Activated CD4-positive, alpha-beta memory T cell treated with anti-CD3 and anti-CD28 coated beads for 36 hours (primary cell): Measurements from ENCODE around the gene STAT3. TPM values are rescaled to one million over a fixed set of nuclear protein-coding genes. Genes with fewer than 3 reads are reported as not detected.
A peak's percentile ranks its signal among the peaks of the same experiment; 100 is the strongest.

ENCODE experiments used
- CTCF ChIA-PET: fragments of 350-600 bp; sonication (Branson Sonifier 250); formaldehyde crosslinking; loops from one replicate; lab custom pipeline; 2021; ENCODE audit warnings: antibody characterized with exemption, inconsistent platforms; lab: Charles Lee
- POLR2A ChIA-PET: fragments of 350-600 bp; sonication (Branson Sonifier 250); formaldehyde crosslinking; loops from one replicate; lab custom pipeline; 2021; ENCODE audit warnings: antibody characterized with exemption; lab: Charles Lee
- DNase-seq: peaks from one replicate; pipeline ENCODE4 v3.0.0-alpha.2; 2020
- H3K27ac Mint-ChIP-seq: one replicate; pipeline ENCODE4 v1.8.0; 2021; ENCODE audit warnings: mixed read lengths
- H3K27me3 Mint-ChIP-seq: one replicate; pipeline ENCODE4 v1.8.0; 2021; ENCODE audit warnings: mixed read lengths
- H3K36me3 Mint-ChIP-seq: one replicate; pipeline ENCODE4 v1.8.0; 2021; ENCODE audit warnings: mixed read lengths
- H3K4me1 Mint-ChIP-seq: one replicate; pipeline ENCODE4 v1.8.0; 2021; ENCODE audit warnings: low read depth, mixed read lengths
- H3K4me3 Mint-ChIP-seq: one replicate; pipeline ENCODE4 v1.8.0; 2021; ENCODE audit warnings: mild to moderate bottlenecking, mixed read lengths
- H3K9me3 Mint-ChIP-seq: one replicate; pipeline ENCODE4 v1.8.0; 2021; ENCODE audit warnings: mixed read lengths
- intact Hi-C: fragments of 100-400 bp; cut with micrococcal nuclease; formaldehyde crosslinking; loops from one replicate; pipeline ENCODE4 v1.15.1; 2023
- total RNA-seq, 2 experiments: library from RNA; stranded (reverse); gene quantifications; one replicate each; pipeline ENCODE4 v1.2.3, GENCODE V29; 2021

The STAT3 gene
- total RNA-seq, 2 experiments from 2014 or later: 194 to 198 TPM

GRCh38 chr17:42291129-42291528 is 97.1 kb downstream of the STAT3 start:
- ChIA-PET CTCF (interaction anchor here (0.8 to 7.9 kb wide), 3 partner anchors 12 to 115 kb away, joined by 3 to 87 read pairs (median 3); no protein-coding TSS in a partner anchor), POLR2A (interaction anchor here (4.6 kb wide), 1 partner anchor 22 kb away, joined by 54 read pairs; no protein-coding TSS in a partner anchor)
- peaks cover 63% of the 10 kb centered on the region for H3K36me3 Mint-ChIP-seq
- no peaks in the 10 kb centered on the region for H3K9me3 Mint-ChIP-seq
- intact Hi-C loops: no loop called here
- no peaks in the 10 kb centered on the region for H3K27me3 Mint-ChIP-seq
- peak overlapping the region; percentile 82 for H3K4me3 Mint-ChIP-seq
- DNase-seq: no peak
- H3K27ac Mint-ChIP-seq: peak overlapping the region; percentile 90
- peaks cover 56% of the 10 kb centered on the region for H3K4me1 Mint-ChIP-seq

GRCh38 chr17:42290577-42290976 is 97.7 kb downstream of the STAT3 start:
- ChIA-PET CTCF (interaction anchor here (1.2 to 7.9 kb wide), 2 partner anchors 13 to 68 kb away, joined by 3 to 87 read pairs; no protein-coding TSS in a partner anchor), POLR2A (interaction anchor here (0.6 to 4.6 kb wide), 7 partner anchors 12 to 115 kb away, joined by 3 to 56 read pairs (median 42); partner anchors contain the start of genes STAT3 and STAT5B)
- intact Hi-C loops: no loop called here

GRCh38 chr17:42289611-42290181 is 98.5 kb downstream of the STAT3 start:
- H3K4me3 Mint-ChIP-seq: peak overlapping the region; percentile 82
- intact Hi-C loops: loop anchor here (1.0 to 10.0 kb wide), 3 partner anchors 99 to 385 kb away; partner anchors contain the start of genes KCNH4, PLEKHH3 and STAT3
- POLR2A ChIA-PET: interaction anchor here (0.7 to 4.6 kb wide), 13 partner anchors 9 to 116 kb away, joined by 3 to 56 read pairs (median 14); partner anchors contain the start of genes GHDC, STAT3 and STAT5B
- peak overlapping the region; percentile 90 for H3K27ac Mint-ChIP-seq
- CTCF ChIA-PET: interaction anchor here (0.7 to 7.9 kb wide), 15 partner anchors 13 to 228 kb away, joined by 3 to 87 read pairs (median 3); partner anchors contain the start of gene GHDC
- DNase-seq: peak; percentile 82
- no peaks in the 10 kb centered on the region for H3K9me3 Mint-ChIP-seq
- peaks cover 54% of the 10 kb centered on the region for H3K4me1 Mint-ChIP-seq
- H3K27me3 Mint-ChIP-seq: no peaks in the 10 kb centered on the region
- peaks cover 51% of the 10 kb centered on the region for H3K36me3 Mint-ChIP-seq

More at GRCh38 chr17:42290577-42290976, 97.7 kb downstream of the STAT3 start:
- DNase-seq: no peak
- Mint-ChIP-seq H3K9me3 (no peaks in the 10 kb centered on the region), H3K36me3 (peaks cover 59% of the 10 kb centered on the region), H3K4me3 (peak overlapping the region; percentile 82), H3K4me1 (peaks cover 59% of the 10 kb centered on the region), H3K27ac (peak overlapping the region; percentile 90), H3K27me3 (no peaks in the 10 kb centered on the region)

- intact Hi-C loops: loop anchor here (1.0 to 10.0 kb wide), 4 partner anchors 41 to 386 kb away; partner anchors contain the start of genes KCNH4, PLEKHH3 and STAT3
- Mint-ChIP-seq H3K27me3 (no peaks in the 10 kb centered on the region), H3K36me3 (peaks cover 46% of the 10 kb centered on the region), H3K9me3 (no peaks in the 10 kb centered on the region), H3K27ac (peak overlapping the region; percentile 90), H3K4me1 (peaks cover 55% of the 10 kb centered on the region), H3K4me3 (peak overlapping the region; percentile 82)
- DNase-seq: peak; percentile 73
- POLR2A ChIA-PET: interaction anchor here (0.8 to 4.6 kb wide), 13 partner anchors 10 to 288 kb away, joined by 3 to 56 read pairs (median 14); partner anchors contain the start of genes DNAJC7, GHDC, PSMC3IP and STAT3
- CTCF ChIA-PET: interaction anchor here (0.7 to 7.9 kb wide), 16 partner anchors 12 to 229 kb away, joined by 3 to 87 read pairs (median 3); partner anchors contain the start of gene GHDC
Observed at GRCh38 chr17:42288803-42289610, 99.2 kb downstream of the STAT3 start.

- Mint-ChIP-seq H3K4me1 (peaks cover 60% of the 10 kb centered on the region), H3K4me3 (peak within 1 kb of the TSS; percentile 82), H3K36me3 (peaks cover 42% of the 10 kb centered on the region), H3K27me3 (no peaks in the 10 kb centered on the region), H3K9me3 (no peaks in the 10 kb centered on the region), H3K27ac (peak within 1 kb of the TSS; percentile 94)
- DNase-seq: peak; percentile 86
- ChIA-PET POLR2A (interaction anchor here (0.8 to 4.6 kb wide), 13 partner anchors 10 to 289 kb away, joined by 3 to 56 read pairs (median 14); partner anchors contain the start of genes DNAJC7, GHDC, PSMC3IP and STAT3), CTCF (interaction anchor here (0.6 to 7.9 kb wide), 11 partner anchors 10 to 93 kb away, joined by 3 to 87 read pairs (median 4); no protein-coding TSS in a partner anchor)
- intact Hi-C loops: loop anchor here (1.0 to 10.0 kb wide), 7 partner anchors 11 to 387 kb away; partner anchors contain the start of genes KCNH4 and PLEKHH3
Observed at GRCh38 chr17:42287977-42288802, 100.1 kb downstream of the STAT3 start, which contains the start of gene STAT5A. Gene STAT5A (plus strand): TSS chr17:42288498. CDS start chr17:42289412, 914 bp downstream.

GRCh38 chr17:42287305-42287976 is 100.8 kb downstream of the STAT3 start:
- H3K27ac Mint-ChIP-seq: peak overlapping the region; percentile 94
- peaks cover 62% of the 10 kb centered on the region for H3K4me1 Mint-ChIP-seq
- intact Hi-C loops: loop anchor here (1.0 to 10.0 kb wide), 6 partner anchors 10 to 387 kb away; partner anchors contain the start of genes KCNH4 and PLEKHH3
- H3K9me3 Mint-ChIP-seq: no peaks in the 10 kb centered on the region
- CTCF ChIA-PET: interaction anchor here (0.6 to 7.9 kb wide), 9 partner anchors 10 to 102 kb away, joined by 3 to 87 read pairs (median 4); no protein-coding TSS in a partner anchor
- H3K36me3 Mint-ChIP-seq: peaks cover 38% of the 10 kb centered on the region
- H3K4me3 Mint-ChIP-seq: peak overlapping the region; percentile 82
- H3K27me3 Mint-ChIP-seq: no peaks in the 10 kb centered on the region
- POLR2A ChIA-PET: interaction anchor here (0.9 to 4.6 kb wide), 10 partner anchors 9 to 271 kb away, joined by 3 to 56 read pairs (median 17); partner anchors contain the start of genes DHX58, DNAJC7, STAT3 and STAT5B
- DNase-seq: peak; percentile 75

- CTCF ChIA-PET: interaction anchor here (1.0 to 7.9 kb wide), 5 partner anchors 9 to 103 kb away, joined by 3 to 87 read pairs (median 6); no protein-coding TSS in a partner anchor
- H3K4me1 Mint-ChIP-seq: peaks cover 61% of the 10 kb centered on the region
- H3K4me3 Mint-ChIP-seq: peak overlapping the region; percentile 82
- H3K27ac Mint-ChIP-seq: peak overlapping the region; percentile 94
- POLR2A ChIA-PET: interaction anchor here (0.6 to 4.6 kb wide), 9 partner anchors 8 to 180 kb away, joined by 3 to 56 read pairs (median 18); partner anchors contain the start of genes DHX58, STAT3 and STAT5B
- intact Hi-C loops: loop anchor here (1.0 to 10.0 kb wide), 6 partner anchors 9 to 388 kb away; partner anchors contain the start of genes KCNH4 and PLEKHH3
- H3K27me3 Mint-ChIP-seq: no peaks in the 10 kb centered on the region
- H3K9me3 Mint-ChIP-seq: no peaks in the 10 kb centered on the region
- H3K36me3 Mint-ChIP-seq: peaks cover 29% of the 10 kb centered on the region
- DNase-seq: peak; percentile 43
Observed at GRCh38 chr17:42286411-42287221, 101.6 kb downstream of the STAT3 start.

GRCh38 chr17:42285346-42286050 is 102.7 kb downstream of the STAT3 start:
- DNase-seq: peak; percentile 6
- ChIA-PET CTCF (interaction anchor here (0.7 to 7.9 kb wide), 3 partner anchors 37 to 122 kb away, joined by 3 to 87 read pairs (median 6); no protein-coding TSS in a partner anchor), POLR2A (interaction anchor here (0.9 kb wide), 1 partner anchor 89 kb away, joined by 3 read pairs; no protein-coding TSS in a partner anchor)
- Mint-ChIP-seq H3K9me3 (no peaks in the 10 kb centered on the region), H3K27me3 (no peaks in the 10 kb centered on the region), H3K27ac (peak overlapping the region; percentile 74), H3K4me1 (peaks cover 50% of the 10 kb centered on the region), H3K4me3 (peak overlapping the region; percentile 82), H3K36me3 (peaks cover 19% of the 10 kb centered on the region)
- intact Hi-C loops: loop anchor here (2.0 to 10.0 kb wide), 3 partner anchors 27 to 389 kb away; partner anchors contain the start of genes KCNH4 and PLEKHH3
